H9 (cell line): ENCODE data around the gene MLST8. TPM values are rescaled to one million over a fixed set of nuclear protein-coding genes. Genes with fewer than 3 reads are reported as not detected.
A peak's percentile ranks its signal among the peaks of the same experiment; 100 is the strongest.

Experiments
- DNase-seq: peaks from one replicate; pipeline ENCODE4 v3.0.0-alpha.2; 2017
- H2AFZ ChIP-seq: one replicate; pipeline ENCODE4 v1.6.1; 2013; ENCODE audit warnings: mild to moderate bottlenecking, low read length, control low read depth, moderate library complexity
- H2AK5ac ChIP-seq: 2 replicates; pipeline ENCODE4 v1.6.1; 2013; ENCODE audit warnings: low read length, control low read depth, mixed read lengths; ENCODE audit not compliant: insufficient read length
- H2BK120ac ChIP-seq: one replicate; pipeline ENCODE4 v1.6.1; 2013; ENCODE audit warnings: low read depth, mild to moderate bottlenecking, low read length, control low read depth, inconsistent platforms; ENCODE audit not compliant: poor library complexity, severe bottlenecking
- H2BK12ac ChIP-seq: 2 replicates; pipeline ENCODE4 v1.6.1; 2013; ENCODE audit warnings: low read length, control low read depth, mixed read lengths, low read depth; ENCODE audit not compliant: insufficient read length
- H2BK15ac ChIP-seq: 2 replicates; pipeline ENCODE4 v1.6.1; 2013; ENCODE audit warnings: low read depth, low read length, control low read depth
- H2BK20ac ChIP-seq: one replicate; pipeline ENCODE4 v1.6.1; 2013; ENCODE audit warnings: low read depth, mild to moderate bottlenecking, low read length, control low read depth, inconsistent platforms; ENCODE audit not compliant: poor library complexity, severe bottlenecking
- H2BK5ac ChIP-seq: 2 replicates; pipeline ENCODE4 v1.6.1; 2013; ENCODE audit warnings: low read length, control low read depth, mixed read lengths; ENCODE audit not compliant: insufficient read length
- H3K14ac ChIP-seq: 2 replicates; pipeline ENCODE4 v1.6.1; 2013; ENCODE audit warnings: low read length, control low read depth; ENCODE audit not compliant: insufficient read depth
- H3K18ac ChIP-seq: 2 replicates; pipeline ENCODE4 v1.6.1; 2013; ENCODE audit warnings: low read depth, mild to moderate bottlenecking, mixed read lengths, low read length, control low read depth; ENCODE audit not compliant: insufficient read length
- H3K23ac ChIP-seq: 2 replicates; pipeline ENCODE4 v1.6.1; 2013; ENCODE audit warnings: low read length, control low read depth, mixed read lengths, low read depth; ENCODE audit not compliant: insufficient read length
- H3K23me2 ChIP-seq: 2 replicates; pipeline ENCODE4 v1.6.1; 2013; ENCODE audit warnings: low read depth, mild to moderate bottlenecking, mixed read lengths, low read length, control low read depth; ENCODE audit not compliant: insufficient read length, poor library complexity, severe bottlenecking
- H3K27ac ChIP-seq: 2 replicates; pipeline ENCODE4 v1.5.1; 2013; ENCODE audit warnings: low read length, control low read depth, mixed read lengths, low read depth; ENCODE audit not compliant: insufficient read length
- H3K27me3 ChIP-seq: 2 replicates; pipeline ENCODE4 v1.6.1; 2013; ENCODE audit warnings: low read length, control low read depth, inconsistent platforms; ENCODE audit not compliant: insufficient read depth
- H3K4ac ChIP-seq: 2 replicates; pipeline ENCODE4 v1.6.1; 2013; ENCODE audit warnings: low read depth, mild to moderate bottlenecking, control low read depth, inconsistent platforms, low read length, moderate library complexity
- H3K4me1 ChIP-seq: 2 replicates; pipeline ENCODE4 v1.6.1; 2013; ENCODE audit warnings: low read length, control low read depth, inconsistent platforms; ENCODE audit not compliant: insufficient read depth
- H3K4me2 ChIP-seq: 2 replicates; pipeline ENCODE4 v1.6.1; 2013; ENCODE audit warnings: low read length, control low read depth, mixed read lengths; ENCODE audit not compliant: insufficient read length, insufficient read depth
- H3K56ac ChIP-seq: 2 replicates; pipeline ENCODE4 v1.6.1; 2013; ENCODE audit warnings: low read depth, mild to moderate bottlenecking, mixed read lengths, low read length, control low read depth; ENCODE audit not compliant: insufficient read length
- H3K79me1 ChIP-seq: 2 replicates; pipeline ENCODE4 v1.6.1; 2013; ENCODE audit warnings: low read depth, mild to moderate bottlenecking, moderate library complexity, low read length, control low read depth, inconsistent platforms; ENCODE audit not compliant: insufficient read depth, poor library complexity, severe bottlenecking
- H3K79me2 ChIP-seq: 2 replicates; pipeline ENCODE4 v1.6.1; 2013; ENCODE audit warnings: low read length, control low read depth, inconsistent platforms; ENCODE audit not compliant: insufficient read depth
- H3K9ac ChIP-seq: 2 replicates; pipeline ENCODE4 v1.6.1; 2013; ENCODE audit warnings: low read length, control low read depth, mixed read lengths; ENCODE audit not compliant: insufficient read length; ENCODE audit errors: extremely low read depth
- H3K9me3 ChIP-seq: one replicate; pipeline ENCODE4 v1.6.1; 2013; ENCODE audit warnings: low read depth, low read length, inconsistent platforms; ENCODE audit not compliant: control insufficient read depth
- H3T11ph ChIP-seq: one replicate; pipeline ENCODE4 v1.6.1; 2013; ENCODE audit warnings: mild to moderate bottlenecking, low read length, control low read depth, inconsistent platforms
- H4K20me1 ChIP-seq: one replicate; pipeline ENCODE4 v1.6.1; 2013; ENCODE audit not compliant: control insufficient read depth, insufficient read length, insufficient read depth
- H4K5ac ChIP-seq: 2 replicates; pipeline ENCODE4 v1.6.1; 2013; ENCODE audit warnings: low read depth, mild to moderate bottlenecking, mixed read lengths, low read length, control low read depth; ENCODE audit not compliant: insufficient read length
- H4K8ac ChIP-seq: replicated peaks from 2 replicates; pipeline ENCODE4 v1.6.1; 2013; ENCODE audit warnings: low read length, control low read depth, mixed read lengths, low read depth; ENCODE audit not compliant: insufficient read length
- H4K91ac ChIP-seq: 2 replicates; pipeline ENCODE4 v1.6.1; 2013; ENCODE audit warnings: low read depth, mild to moderate bottlenecking, moderate library complexity, mixed read lengths, low read length, control low read depth; ENCODE audit not compliant: insufficient read length
- H3K27ac Mint-ChIP-seq, 3 experiments: 2 replicates in 2 of 3; 3 replicates in 1 of 3; pipeline ENCODE4 v1.8.0; 2020 to 2021; ENCODE audit warnings: mixed read lengths in 3 of 3, mild to moderate bottlenecking in 1 of 3, moderate library complexity in 1 of 3
- H3K27me3 Mint-ChIP-seq: 2 replicates; pipeline ENCODE4 v1.8.0; 2021; ENCODE audit warnings: low read depth, mild to moderate bottlenecking, moderate library complexity, mixed read lengths
- H3K36me3 Mint-ChIP-seq, 3 experiments: 2 replicates in 2 of 3; 3 replicates in 1 of 3; pipeline ENCODE4 v1.8.0; 2020 to 2021; ENCODE audit warnings: low read depth in 3 of 3, mixed read lengths in 3 of 3; ENCODE audit not compliant: insufficient read depth in 1 of 3
- H3K4me1 Mint-ChIP-seq, 2 experiments: 2 replicates each; pipeline ENCODE4 v1.8.0; 2020; ENCODE audit warnings: mixed read lengths in 2 of 2
- H3K4me3 Mint-ChIP-seq, 2 experiments: 2 replicates in 1 of 2; 3 replicates in 1 of 2; pipeline ENCODE4 v1.8.0; 2020 to 2021; ENCODE audit warnings: mild to moderate bottlenecking in 2 of 2, mixed read lengths in 2 of 2, moderate library complexity in 1 of 2
- H3K9me3 Mint-ChIP-seq, 2 experiments: 2 replicates in 1 of 2; 3 replicates in 1 of 2; pipeline ENCODE4 v1.8.0; 2020; ENCODE audit warnings: mild to moderate bottlenecking in 2 of 2, mixed read lengths in 2 of 2, moderate library complexity in 1 of 2
- CTCF ChIP-seq: fragments of 200-600 bp; sonication (generic); conservative IDR thresholded peaks from 3 replicates; pipeline ENCODE4 v1.8.0; 2021; ENCODE audit warnings: antibody characterized with exemption, mild to moderate bottlenecking
- WGBS: extraction: QIAGEN DNeasy Blood & Tissue Kit; methylation state at CpG from one replicate; pipeline ENCODE4 v1.1.7; 2013; ENCODE audit warnings: missing lambda C conversion rate, low lambda C conversion rate, mixed read lengths; ENCODE audit not compliant: insufficient read length; ENCODE audit errors: extremely low coverage; 5-methylcytosine and 5-hydroxymethylcytosine counted together
- total RNA-seq: library from RNA; stranded (reverse); gene quantifications from 2 replicates; pipeline ENCODE4 v1.2.1, GENCODE V29; 2021

The MLST8 gene
- total RNA-seq, 1 experiment from 2014 or later: 74.5 TPM

DNA sequence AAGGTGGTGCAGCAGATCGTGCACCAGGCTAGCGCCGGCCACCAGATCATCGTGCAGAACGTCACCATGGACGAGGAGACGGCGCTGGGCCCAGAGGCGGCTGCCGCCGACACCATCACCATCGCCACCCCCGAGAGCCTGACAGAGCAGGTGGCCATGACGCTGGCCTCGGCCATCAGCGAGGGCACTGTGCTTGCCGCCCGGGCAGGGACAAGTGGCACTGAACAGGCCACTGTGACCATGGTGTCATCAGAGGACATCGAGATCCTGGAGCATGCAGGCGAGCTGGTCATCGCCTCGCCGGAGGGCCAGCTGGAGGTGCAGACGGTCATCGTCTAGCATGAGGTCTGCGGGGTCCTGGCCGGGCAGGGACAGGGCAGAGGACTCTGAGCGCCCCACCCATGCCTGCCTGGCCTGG, 30.0 kb downstream of the MLST8 start:
- Histone ChIP-seq H3K9me3 (no peaks in the 10 kb centered on the region), H3K4me1 (no peaks in the 10 kb centered on the region), H2BK12ac (no peak overlapping the region), H3K18ac (no peak overlapping the region), H3K79me1 (no peaks in the 10 kb centered on the region), H3T11ph (no peak overlapping the region), H2AFZ (no peak overlapping the region), H3K14ac (no peak overlapping the region), H4K8ac (no peak overlapping the region), H3K27me3 (peaks cover 2% of the 10 kb centered on the region; the same call in 1 of the 2 replicates), H4K91ac (no peak overlapping the region), H2BK5ac (no peak overlapping the region), H3K56ac (no peak overlapping the region), H2AK5ac (no peak overlapping the region), H2BK15ac (no peak overlapping the region), H2BK120ac (no peak overlapping the region), H3K23me2 (peaks cover 13% of the 10 kb centered on the region), H3K4ac (no peak overlapping the region), H4K20me1 (no peaks in the 10 kb centered on the region), H2BK20ac (no peak overlapping the region), H3K4me2 (no peak overlapping the region), H4K5ac (no peak overlapping the region), H3K9ac (no peak overlapping the region), H3K27ac (no peak overlapping the region), H3K79me2 (no peaks in the 10 kb centered on the region), H3K23ac (no peak overlapping the region)
- H3K36me3 Mint-ChIP-seq: peaks cover 2 to 24% (median 8%) of the 10 kb centered on the region in 3 experiments; a peak in 6 of 7 replicates
- H3K27me3 Mint-ChIP-seq: peaks cover 16% of the 10 kb centered on the region
- peaks cover 0 to 3% of the 10 kb centered on the region in 2 experiments; a peak in 1 of 4 replicates for H3K4me1 Mint-ChIP-seq
- H3K27ac Mint-ChIP-seq: no peak overlapping the region
- 0 out of 5 replicates have a peak overlapping the region, but pooled peaks of 1 of the 2 experiments have one; percentile 42 for H3K4me3 Mint-ChIP-seq
- DNase-seq: no peak
- no CpG with 5 or more reads among the region's 28 CpGs for WGBS
- no peak for TF ChIP-seq CTCF
- no peaks in the 10 kb centered on the region for H3K9me3 Mint-ChIP-seq
